HG03066 (cell line): ENCODE results near the gene SERPINA10.

Experiments used
- ATAC-seq: cut with Tn5 transposase; IDR thresholded peaks from one replicate; pipeline ENCODE4 v1.9.1; 2021; ENCODE audit warnings: low read depth; ENCODE audit not compliant: unreplicated experiment

The SERPINA10 gene

GRCh38 chr14:94292872-94293577 is at the start of gene SERPINA10:
SERPINA10 (minus strand) TSS chr14:94293268; CDS start chr14:94290593, 2,675 bp downstream.
- no peak for ATAC-seq

- ATAC-seq: no peak
Measured at GRCh38 chr14:94342334-94342934, 49.4 kb upstream of the SERPINA10 start.

DNA sequence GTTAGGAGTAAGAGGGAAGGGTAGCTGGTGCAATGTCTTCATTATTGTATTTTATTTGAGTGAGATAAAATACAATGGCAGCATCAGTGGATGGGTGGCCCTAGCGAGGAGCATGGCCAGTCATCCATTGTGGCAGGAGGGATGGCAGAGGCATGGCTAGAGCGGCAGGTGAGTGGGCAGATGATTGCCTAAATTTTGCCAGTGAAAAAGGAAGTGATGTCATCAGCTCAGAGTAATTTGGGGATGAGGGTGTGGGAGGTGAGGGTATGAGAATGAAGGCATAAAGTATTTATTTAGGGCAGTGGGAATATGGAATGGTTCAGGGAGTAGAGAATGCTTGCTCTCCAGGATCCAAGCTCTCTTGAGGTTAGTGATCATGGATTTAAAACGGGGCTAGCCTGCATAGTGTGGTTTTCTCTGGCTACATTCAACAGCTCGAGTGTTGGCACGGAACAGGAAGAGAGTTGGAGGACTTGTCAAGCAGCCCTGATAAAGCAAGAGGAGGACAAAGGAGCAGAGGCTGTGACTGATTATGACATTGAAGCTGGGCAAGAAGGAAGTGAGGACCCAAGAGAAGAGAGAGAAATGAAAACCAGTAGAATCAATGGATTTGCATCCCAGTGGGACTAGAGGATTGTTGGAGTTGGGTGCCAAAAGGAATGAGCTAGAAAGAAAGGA is 48.7 kb upstream of the SERPINA10 start:
- no peak for ATAC-seq

DNA sequence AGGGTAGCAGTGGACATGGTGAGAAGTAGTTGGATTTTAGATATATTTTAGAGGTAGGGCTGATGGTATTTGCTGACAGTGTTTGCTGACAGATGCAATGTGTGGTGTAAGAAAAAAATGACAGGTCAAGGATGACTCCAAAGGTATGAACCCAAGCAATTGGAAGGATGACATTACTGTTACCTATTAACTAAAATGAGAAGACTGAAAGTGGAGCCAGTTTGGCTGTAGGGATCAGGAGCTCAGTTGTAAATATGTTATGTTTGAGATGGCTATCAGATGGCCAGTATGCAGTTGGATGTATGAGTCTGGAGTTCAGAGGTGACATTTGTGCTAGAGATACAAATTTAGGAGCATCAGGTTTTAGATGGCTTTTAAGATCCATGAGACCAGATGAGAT is 47.5 kb upstream of the SERPINA10 start:
- no peak for ATAC-seq

- ATAC-seq: no peak
Measured at GRCh38 chr14:94338023-94338422, 45.0 kb upstream of the SERPINA10 start.

- no peak for ATAC-seq
Measured at GRCh38 chr14:94337274-94337673, 44.2 kb upstream of the SERPINA10 start.

- ATAC-seq: no peak
Measured at GRCh38 chr14:94334872-94335271, 41.8 kb upstream of the SERPINA10 start.

GRCh38 chr14:94332587-94332986 is 39.5 kb upstream of the SERPINA10 start:
- ATAC-seq: no peak

- ATAC-seq: no peak
Measured at GRCh38 chr14:94332063-94332583, 39.1 kb upstream of the SERPINA10 start.

- no peak for ATAC-seq
Measured at GRCh38 chr14:94331462-94331861, 38.4 kb upstream of the SERPINA10 start.

GRCh38 chr14:94330857-94331256 is 37.8 kb upstream of the SERPINA10 start:
- ATAC-seq: no peak

DNA sequence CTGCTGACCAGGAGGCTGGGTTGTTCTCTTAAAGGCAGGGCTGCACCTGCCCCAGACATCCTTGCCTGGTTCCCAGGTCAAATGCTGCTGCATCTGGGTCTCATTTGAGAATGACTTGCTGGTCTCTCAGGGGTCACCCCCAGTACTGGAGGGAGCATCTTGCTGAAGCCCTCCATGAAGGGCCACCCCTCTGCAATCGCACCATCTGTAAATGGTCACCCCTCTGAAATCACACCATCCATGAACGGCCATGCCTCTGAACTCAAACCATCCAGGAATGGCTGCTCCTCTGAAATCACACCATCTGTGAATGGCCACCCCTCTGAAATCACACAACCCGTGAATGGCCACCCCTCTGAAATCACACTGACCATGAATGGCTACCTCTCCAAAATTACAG is 37.4 kb upstream of the SERPINA10 start:
- ATAC-seq: no peak

DNA sequence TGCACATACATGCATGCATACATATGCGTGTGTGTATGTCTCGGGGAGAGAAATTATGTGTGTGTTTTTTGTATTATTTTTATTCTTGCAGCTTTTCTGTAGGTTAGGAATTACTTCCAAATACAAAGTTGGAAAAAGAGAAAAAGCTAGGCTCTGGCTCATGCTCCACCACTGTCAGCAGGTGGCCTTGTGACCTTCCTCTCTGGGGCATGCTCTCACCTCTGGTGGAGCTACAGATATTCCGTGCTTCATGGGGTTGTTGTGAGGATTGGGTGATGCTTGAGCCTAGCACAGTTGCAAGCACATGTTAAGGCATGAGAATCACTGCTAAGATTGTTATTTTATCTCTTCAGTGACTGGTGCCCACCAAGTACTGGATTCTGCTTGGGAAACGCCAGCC is 36.8 kb upstream of the SERPINA10 start:
- no peak for ATAC-seq

DNA sequence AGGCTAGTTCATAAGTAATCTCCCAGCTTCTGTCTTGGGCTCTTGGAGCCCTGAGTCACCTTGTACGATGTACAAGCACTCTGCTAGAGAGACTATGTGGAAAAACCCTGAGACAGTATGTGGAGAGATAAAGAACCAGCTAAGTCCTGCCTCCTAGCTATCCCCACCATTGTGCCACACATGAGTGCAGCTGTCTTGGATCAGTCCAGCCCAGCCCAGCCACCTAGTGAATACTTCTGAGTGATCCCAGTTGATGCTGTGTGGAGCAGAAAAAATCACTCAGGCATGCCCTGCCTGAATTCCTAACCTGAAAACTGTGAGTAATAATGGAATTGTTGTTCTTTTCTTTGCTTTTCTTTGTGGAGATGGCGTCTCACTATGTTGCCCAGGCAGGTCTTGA is 35.1 kb upstream of the SERPINA10 start:
- ATAC-seq: no peak

GRCh38 chr14:94322648-94323570 is 29.8 kb upstream of the SERPINA10 start, which contains the start of gene SERPINA6:
SERPINA6 (minus strand) TSS chr14:94323336; CDS start chr14:94314648, 8,688 bp downstream.
- no peak for ATAC-seq

- no peak for ATAC-seq
Measured at GRCh38 chr14:94321421-94322271, 28.6 kb upstream of the SERPINA10 start.

DNA sequence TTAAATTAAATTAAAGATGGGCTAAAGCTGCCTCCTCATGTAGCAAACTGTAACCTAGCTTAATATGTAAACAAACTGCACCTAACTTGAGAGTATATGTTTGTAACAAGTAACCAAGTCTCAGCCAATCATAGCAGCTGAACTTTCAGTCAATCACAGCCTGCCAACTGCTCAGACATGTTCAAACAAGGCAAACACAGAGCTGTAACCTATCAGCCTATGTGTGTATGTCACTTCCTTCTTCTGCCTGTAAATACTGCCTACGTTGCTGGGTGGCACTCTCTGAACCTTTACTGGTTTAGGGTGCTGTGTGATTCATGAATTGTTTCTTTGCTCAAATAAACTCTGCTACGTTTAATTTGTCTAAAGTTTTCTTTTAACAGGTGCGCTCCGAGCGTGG is 27.2 kb upstream of the SERPINA10 start:
- no peak for ATAC-seq

GRCh38 chr14:94317259-94317658 is 24.2 kb upstream of the SERPINA10 start:
- no peak for ATAC-seq

GRCh38 chr14:94316692-94317091 is 23.6 kb upstream of the SERPINA10 start:
- ATAC-seq: no peak
